GM19025 (cell line): ENCODE results near the gene PPHLN1.
"Not testable (repeated sequence)": the region's sequence is repeated elsewhere in the genome, so short reads cannot be mapped to it uniquely, and the experiment has no call there.

Experiments used
- ATAC-seq: cut with Tn5 transposase; IDR thresholded peaks from one replicate; pipeline ENCODE4 v1.9.1; 2021; ENCODE audit warnings: mild to moderate bottlenecking, low read depth, moderate library complexity; ENCODE audit not compliant: unreplicated experiment

Gene PPHLN1

GRCh38 chr12:42364692-42365091 is 38.7 kb downstream of the PPHLN1 start:
- no peak for ATAC-seq

- no peak for ATAC-seq
Observed at GRCh38 chr12:42365486-42365885, 39.5 kb downstream of the PPHLN1 start.

GRCh38 chr12:42370013-42370412 is 44.0 kb downstream of the PPHLN1 start:
- no peak for ATAC-seq

- ATAC-seq: peak; percentile 74
Observed at GRCh38 chr12:42372154-42372791, 46.3 kb downstream of the PPHLN1 start.

GRCh38 chr12:42373669-42374068 is 47.7 kb downstream of the PPHLN1 start:
- no peak for ATAC-seq

GRCh38 chr12:42380733-42381132 is 54.8 kb downstream of the PPHLN1 start:
- ATAC-seq: no peak

- no peak for ATAC-seq
Observed at GRCh38 chr12:42382013-42382696, 56.2 kb downstream of the PPHLN1 start.

- ATAC-seq: no peak
Observed at GRCh38 chr12:42385326-42385841, 59.4 kb downstream of the PPHLN1 start.

GRCh38 chr12:42386308-42386707 is 60.3 kb downstream of the PPHLN1 start:
- no peak for ATAC-seq

GRCh38 chr12:42388086-42388485 is 62.1 kb downstream of the PPHLN1 start:
- ATAC-seq: not testable (repeated sequence)

- ATAC-seq: no peak
Observed at GRCh38 chr12:42394429-42394828, 68.5 kb downstream of the PPHLN1 start.

- ATAC-seq: no peak
Observed at GRCh38 chr12:42396473-42397259, 70.7 kb downstream of the PPHLN1 start.

GRCh38 chr12:42402821-42403411 is 76.9 kb downstream of the PPHLN1 start:
- no peak for ATAC-seq

GRCh38 chr12:42407306-42407705 is 81.3 kb downstream of the PPHLN1 start:
- no peak for ATAC-seq

GRCh38 chr12:42409471-42409870 is 83.5 kb downstream of the PPHLN1 start:
- ATAC-seq: no peak

GRCh38 chr12:42410340-42410739 is 84.4 kb downstream of the PPHLN1 start:
- no peak for ATAC-seq

GRCh38 chr12:42420395-42420794 is 94.4 kb downstream of the PPHLN1 start:
- no peak for ATAC-seq

GRCh38 chr12:42421844-42422779 is 96.1 kb downstream of the PPHLN1 start:
- peak; percentile 68 for ATAC-seq

- no peak for ATAC-seq
Observed at GRCh38 chr12:42422785-42423184, 96.8 kb downstream of the PPHLN1 start.

GRCh38 chr12:42426746-42427145 is 100.8 kb downstream of the PPHLN1 start:
- ATAC-seq: peak; percentile 36
